ENCODE results near the gene TENT4A.

GRCh38 chr5:6768590-6769230 lies 55.5 kb downstream of the TENT4A start:
- TF ChIP-seq CTCF (IDR thresholded peaks at IDR 0.05; ENCODE audit: low read depth, low read length), result no peak
- TF ChIP-seq EZH2phosphoT487 (IDR thresholded peaks at IDR 0.05; ENCODE audit: low read depth), result no peak
